Endothelial cell of umbilical vein (primary cell): Measurements from ENCODE around the gene EDDM3A. TPM values are rescaled to one million over a fixed set of nuclear protein-coding genes. Genes with fewer than 3 reads are reported as not detected.
"Not testable (repeated sequence)": the region's sequence is repeated elsewhere in the genome, so short reads cannot be mapped to it uniquely, and the experiment has no call there.

Experiments
- BruUV-seq: library from RNA; stranded (reverse); fragments of 400-500 nt; replicated peaks from 2 replicates; lab custom pipeline; 2021; lab: Mats Ljungman, UMichigan
- CTCF ChIA-PET: fragments of 300-600, 350-600 bp; sonication (Branson Sonifier 250); formaldehyde crosslinking; loops from one replicate; lab custom pipeline; 2021; ENCODE audit warnings: antibody characterized with exemption, inconsistent platforms; lab: Charles Lee
- POLR2A ChIA-PET: fragments of 300-600, 350-600 bp; sonication (Branson Sonifier 250); formaldehyde crosslinking; loops from one replicate; lab custom pipeline; 2021; ENCODE audit warnings: antibody characterized with exemption, inconsistent platforms; lab: Charles Lee
- DNase-seq: peaks from one replicate; pipeline ENCODE4 v3.0.0-alpha.2; 2011; ENCODE audit warnings: low read depth, low spot score
- FAIRE-seq: peaks from 2 replicates; lab custom pipeline; 2011; peaks lifted over from hg19 to GRCh38; lab: Jason Lieb, UNC
- H2AFZ ChIP-seq: 2 replicates; pipeline ENCODE4 v1.6.0; 2012; ENCODE audit warnings: low read depth, low read length, control low read depth, inconsistent platforms
- H3K27ac ChIP-seq: 2 replicates; pipeline ENCODE4 v1.5.1; 2011; ENCODE audit warnings: low read depth, mild to moderate bottlenecking, control low read depth, low read length, moderate library complexity; ENCODE audit not compliant: insufficient read depth
- H3K27me3 ChIP-seq, 2 experiments: 2 replicates each; pipeline versions ENCODE4 v1.6.0 to v1.6.1; 2011; ENCODE audit warnings: low read length in 2 of 2, mixed read lengths in 1 of 2; ENCODE audit not compliant: control insufficient read depth in 2 of 2, insufficient read depth in 2 of 2
- H3K36me3 ChIP-seq, 2 experiments: 2 replicates in 1 of 2; 3 replicates in 1 of 2; pipeline ENCODE4 v1.5.1; 2011; ENCODE audit warnings: low read length in 2 of 2, mild to moderate bottlenecking in 1 of 2, moderate library complexity in 1 of 2; ENCODE audit not compliant: control insufficient read depth in 2 of 2, insufficient read depth in 2 of 2; ENCODE audit errors: extremely low read depth in 1 of 2
- H3K4me1 ChIP-seq: 3 replicates; pipeline ENCODE4 v1.5.1; 2011; ENCODE audit warnings: mild to moderate bottlenecking, low read length; ENCODE audit not compliant: control insufficient read depth, insufficient read depth; ENCODE audit errors: extremely low read depth
- H3K4me2 ChIP-seq: 2 replicates; pipeline ENCODE4 v1.6.1; 2011; ENCODE audit warnings: low read length, control low read depth, mixed read lengths; ENCODE audit not compliant: insufficient read depth
- H3K4me3 ChIP-seq, 3 experiments: fragments of 200-600 bp in 1 of 3; sonication (generic), shearing (Covaris generic) in 1 of 3; replicated peaks in 1 of 3; 2 replicates each; pipeline ENCODE4 v1.5.1; 2011 to 2016; ENCODE audit warnings: control low read depth in 3 of 3, low read length in 3 of 3, mild to moderate bottlenecking in 2 of 3, inconsistent platforms in 1 of 3, low read depth in 1 of 3, moderate library complexity in 1 of 3; ENCODE audit not compliant: insufficient read depth in 1 of 3
- H3K79me2 ChIP-seq: 2 replicates; pipeline ENCODE4 v1.6.0; 2012; ENCODE audit warnings: low read length, inconsistent platforms; ENCODE audit not compliant: control insufficient read depth, insufficient read depth
- H3K9ac ChIP-seq: replicated peaks from 2 replicates; pipeline ENCODE3; 2011; ENCODE audit warnings: low read length, control low read depth; ENCODE audit not compliant: insufficient read depth; ENCODE audit errors: extremely low read depth
- H3K9me1 ChIP-seq: replicated peaks from 3 replicates; pipeline ENCODE4 v1.6.0; 2011; ENCODE audit warnings: mild to moderate bottlenecking, low read length; ENCODE audit not compliant: control insufficient read depth, insufficient read depth; ENCODE audit errors: extremely low read depth
- H3K9me3 ChIP-seq: replicated peaks from 2 replicates; pipeline ENCODE4 v1.5.1; 2012; ENCODE audit warnings: low read length, inconsistent platforms; ENCODE audit not compliant: control insufficient read depth, insufficient read depth
- H4K20me1 ChIP-seq: replicated peaks from 2 replicates; pipeline ENCODE3; 2011; ENCODE audit warnings: mild to moderate bottlenecking, low read length; ENCODE audit not compliant: control insufficient read depth, insufficient read depth; ENCODE audit errors: extremely low read depth
- EZH2 ChIP-seq: IDR thresholded peaks from 2 replicates; pipeline ENCODE4 v1.6.1; 2012; ENCODE audit warnings: borderline replicate concordance, low read depth, mild to moderate bottlenecking, moderate library complexity, low read length, inconsistent platforms; ENCODE audit not compliant: severe bottlenecking
- dilution Hi-C: fragments of 300-500 bp; cut with MboI; formaldehyde crosslinking; loops from one replicate; pipeline ENCODE4 v1.15.0; 2019; ENCODE audit warnings: low sequenced_read_pairs; ENCODE audit not compliant: extremely low pct_ligation_motif_present
- intact Hi-C: fragments of 100-400 bp; cut with micrococcal nuclease; formaldehyde crosslinking; loops from one replicate; pipeline ENCODE4 v1.10.0; 2022
- polyA plus RNA-seq, 4 experiments: library from polyadenylated mRNA; depleted of rRNA in 3 of 4; stranded (reverse) in 3 of 4; unstranded in 1 of 4; fragments of >200 nt; gene quantifications; 2 replicates each; pipeline versions ENCODE4 v1.2.1 to v1.2.3, GENCODE V29; 2011 to 2012; ENCODE audit warnings: missing spikeins in 1 of 4
- total RNA-seq: library from RNA; stranded (reverse); gene quantifications from 2 replicates; pipeline ENCODE4 v1.2.3, GENCODE V29; 2021
- TF ChIP-seq, protein P1 (sequence below), 2 donors: IDR thresholded peaks; 1 replicate in 1 of 2; 2 replicates in 1 of 2; pipeline ENCODE4 v1.5.1; 2011; ENCODE audit warnings: low read length in 2 of 2, mild to moderate bottlenecking in 2 of 2, moderate library complexity in 2 of 2, control low read depth in 1 of 2, inconsistent platforms in 1 of 2, low read depth in 1 of 2; ENCODE audit not compliant: insufficient read depth in 1 of 2; ENCODE audit errors: extremely low read depth in 1 of 2

Gene EDDM3A
- total and polyA plus RNA-seq, 2 donors (not counting 3 experiments of a cell fraction or from before 2014, with no cell fraction given) = not detected

DNA sequence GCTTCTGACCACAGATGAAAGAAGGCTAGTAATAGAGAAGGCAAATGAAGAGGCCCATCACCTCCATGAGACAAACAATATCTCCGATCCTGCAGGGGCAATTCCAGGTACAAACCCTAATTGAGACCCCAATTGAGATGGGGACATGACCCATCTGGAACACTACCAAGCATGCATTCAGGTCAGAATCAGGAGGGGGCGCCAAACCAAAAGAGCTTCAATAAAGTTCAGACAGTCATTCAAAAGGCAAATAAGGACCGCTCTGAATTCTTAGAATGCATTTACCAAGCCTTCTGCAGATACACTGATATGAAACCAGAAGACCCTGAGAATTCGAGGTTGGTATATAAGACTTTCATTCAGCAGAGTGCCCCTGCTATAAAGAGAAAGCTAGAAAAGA, 12.3 kb downstream of the EDDM3A start:
- Histone ChIP-seq H3K4me3 (no peak overlapping the region), H3K4me1 (no peaks in the 10 kb centered on the region), H3K9ac (no peak overlapping the region), H3K27me3 (peaks cover 7% of the 10 kb centered on the region in 2 experiments), H3K36me3 (no peaks in the 10 kb centered on the region), H2AFZ (no peak overlapping the region), H3K9me3 (no peaks in the 10 kb centered on the region), H3K27ac (no peak overlapping the region), H3K79me2 (no peaks in the 10 kb centered on the region), H3K4me2 (no peak overlapping the region), H3K9me1 (no peaks in the 10 kb centered on the region), H4K20me1 (no peaks in the 10 kb centered on the region)
- DNase-seq = peak; percentile 51
- no TSS peak for BruUV-seq
- intact Hi-C loops = loop anchor here (1.0 to 5.0 kb wide), 4 partner anchors 61 to 114 kb away; no protein-coding TSS in a partner anchor
- dilution Hi-C loops = no loop called here
- no peak for TF ChIP-seq EZH2
- TF ChIP-seq, protein P1, sequence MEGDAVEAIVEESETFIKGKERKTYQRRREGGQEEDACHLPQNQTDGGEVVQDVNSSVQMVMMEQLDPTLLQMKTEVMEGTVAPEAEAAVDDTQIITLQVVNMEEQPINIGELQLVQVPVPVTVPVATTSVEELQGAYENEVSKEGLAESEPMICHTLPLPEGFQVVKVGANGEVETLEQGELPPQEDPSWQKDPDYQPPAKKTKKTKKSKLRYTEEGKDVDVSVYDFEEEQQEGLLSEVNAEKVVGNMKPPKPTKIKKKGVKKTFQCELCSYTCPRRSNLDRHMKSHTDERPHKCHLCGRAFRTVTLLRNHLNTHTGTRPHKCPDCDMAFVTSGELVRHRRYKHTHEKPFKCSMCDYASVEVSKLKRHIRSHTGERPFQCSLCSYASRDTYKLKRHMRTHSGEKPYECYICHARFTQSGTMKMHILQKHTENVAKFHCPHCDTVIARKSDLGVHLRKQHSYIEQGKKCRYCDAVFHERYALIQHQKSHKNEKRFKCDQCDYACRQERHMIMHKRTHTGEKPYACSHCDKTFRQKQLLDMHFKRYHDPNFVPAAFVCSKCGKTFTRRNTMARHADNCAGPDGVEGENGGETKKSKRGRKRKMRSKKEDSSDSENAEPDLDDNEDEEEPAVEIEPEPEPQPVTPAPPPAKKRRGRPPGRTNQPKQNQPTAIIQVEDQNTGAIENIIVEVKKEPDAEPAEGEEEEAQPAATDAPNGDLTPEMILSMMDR (IDR thresholded peaks at IDR 0.05; ENCODE audit: extremely low read depth in 1 of 2, insufficient read depth in 1 of 2, low read depth in 1 of 2, low read length in 2 of 2) = peak; percentile 43 to 59
- POLR2A ChIA-PET = interaction anchor here (0.6 kb wide), 1 partner anchor 42 kb away, joined by 3 read pairs; no protein-coding TSS in a partner anchor
- FAIRE-seq = peak; percentile 64
- CTCF ChIA-PET = interaction anchor here (0.6 to 4.2 kb wide), 39 partner anchors 9 to 213 kb away, joined by 3 to 88 read pairs (median 5); partner anchors contain the start of genes EDDM3B, RNASE1 and RNASE6

DNA sequence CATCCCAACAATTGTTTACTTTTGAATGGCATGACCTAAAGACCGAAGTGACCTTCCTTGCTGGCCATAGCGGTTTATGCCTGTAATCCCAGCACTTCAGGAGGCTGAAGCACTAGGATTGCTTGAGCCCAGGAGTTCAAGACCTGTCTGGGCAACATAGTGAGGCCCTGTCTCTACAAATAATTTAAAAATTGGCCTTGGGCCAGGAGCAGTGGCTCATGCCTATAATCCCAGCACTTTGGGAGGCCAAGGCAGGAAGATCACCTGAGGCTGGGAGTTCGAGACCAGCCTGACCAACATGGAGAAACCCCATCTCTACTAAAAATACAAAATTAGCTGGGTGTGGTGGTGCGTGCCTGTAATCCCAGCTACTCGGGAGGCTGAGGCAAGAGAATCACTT, 13.8 kb downstream of the EDDM3A start:
- BruUV-seq, FAIRE-seq, H4K20me1 ChIP-seq, H3K4me1 ChIP-seq, H3K9me3 ChIP-seq, DNase-seq, H3K4me2 ChIP-seq, H3K27ac ChIP-seq, H3K9me1 ChIP-seq, H3K4me3 ChIP-seq, H3K9ac ChIP-seq, H3K27me3 ChIP-seq, H3K36me3 ChIP-seq, POLR2A ChIA-PET, dilution Hi-C loops, H2AFZ ChIP-seq, H3K79me2 ChIP-seq: not testable (repeated sequence)
- CTCF ChIA-PET = interaction anchor here (1.4 to 4.2 kb wide), 4 partner anchors 59 to 98 kb away, joined by 7 to 88 read pairs (median 22); no protein-coding TSS in a partner anchor
- intact Hi-C loops = loop anchor here (5.0 kb wide), 2 partner anchors 78 to 113 kb away; no protein-coding TSS in a partner anchor
